DMS79 (cell line): Measurements from ENCODE around the gene SCG3.
A peak's percentile ranks its signal among the peaks of the same experiment; 100 is the strongest.

Source experiments
- DNase-seq: peaks from one replicate; lab custom pipeline; 2025; lab: John Stamatoyannopoulos, UW

The SCG3 gene

GRCh38 chr15:51758645-51759044, 77.3 kb downstream of the SCG3 start:
- DNase-seq, result no peak

- peak; percentile 85 for DNase-seq
Measured at GRCh38 chr15:51759557-51760070, 78.3 kb downstream of the SCG3 start.

- DNase-seq, result no peak
Measured at GRCh38 chr15:51760805-51761204, 79.5 kb downstream of the SCG3 start.

GRCh38 chr15:51765751-51766150, 84.4 kb downstream of the SCG3 start:
- no peak for DNase-seq

- no peak for DNase-seq
Measured at GRCh38 chr15:51766341-51766740, 85.0 kb downstream of the SCG3 start.

- no peak for DNase-seq
Measured at GRCh38 chr15:51768018-51768417, 86.7 kb downstream of the SCG3 start.
